Skeletal muscle satellite cell (primary cell): ENCODE results near the gene ZSCAN16. TPM values are rescaled to one million over a fixed set of nuclear protein-coding genes. Genes with fewer than 3 reads are reported as not detected.
"Not testable (repeated sequence)": the region's sequence is repeated elsewhere in the genome, so short reads cannot be mapped to it uniquely, and the experiment has no call there.

Source experiments
- H3K27me3 ChIP-seq: 2 replicates; pipeline ENCODE4 v1.7.0; 2013; ENCODE audit warnings: low read length; ENCODE audit not compliant: control insufficient read depth, insufficient read depth
- H3K36me3 ChIP-seq: 2 replicates; pipeline ENCODE4 v1.7.0; 2013; ENCODE audit warnings: mild to moderate bottlenecking, control low read depth, low read length; ENCODE audit not compliant: insufficient read depth
- H3K4me1 ChIP-seq: 2 replicates; pipeline ENCODE4 v1.7.0; 2013; ENCODE audit warnings: low read length; ENCODE audit not compliant: control insufficient read depth, insufficient read depth
- H3K4me2 ChIP-seq: 2 replicates; pipeline ENCODE4 v1.7.0; 2013; ENCODE audit warnings: mild to moderate bottlenecking, low read length
- H3K4me3 ChIP-seq: 2 replicates; pipeline ENCODE4 v1.7.0; 2013; ENCODE audit warnings: low read length
- H3K9ac ChIP-seq: 2 replicates; pipeline ENCODE4 v1.7.0; 2013; ENCODE audit warnings: mild to moderate bottlenecking, low read depth, low read length, moderate library complexity
- H3K9me3 ChIP-seq: replicated peaks from 2 replicates; pipeline ENCODE4 v1.7.0; 2013; ENCODE audit warnings: mild to moderate bottlenecking, control low read depth, low read length
- total RNA-seq: library from RNA; depleted of rRNA; stranded (reverse); fragments of >200 nt; gene quantifications from 2 replicates; pipeline ENCODE4 v1.2.3, GENCODE V29; 2012; rRNA removed

The ZSCAN16 gene
- total RNA-seq, result 2.0 and 2.3 TPM in 2 replicates

GRCh38 chr6:28124350-28124970 lies at the start of gene ZSCAN16:
TSS of gene ZSCAN16 (plus strand) at chr6:28124609. CDS start at chr6:28125444, 835 bp downstream.
- Histone ChIP-seq H3K36me3 (peaks cover 23% of the 10 kb centered on the region), H3K9ac (peak within 1 kb of the TSS; percentile 80)

GRCh38 chr6:28078050-28078449 lies 46.4 kb upstream of the ZSCAN16 start:
- Histone ChIP-seq H3K36me3 (no peaks in the 10 kb centered on the region), H3K4me1 (peaks cover 9% of the 10 kb centered on the region), H3K9ac (no peak overlapping the region), H3K9me3 (no peaks in the 10 kb centered on the region), H3K4me3 (no peak overlapping the region), H3K27me3 (peaks cover 3% of the 10 kb centered on the region), H3K4me2 (no peak overlapping the region)

More at GRCh38 chr6:28124350-28124970, at the start of gene ZSCAN16:
- H3K4me2 ChIP-seq, result peak within 1 kb of the TSS; percentile 80
- H3K9me3 ChIP-seq, result no peaks in the 10 kb centered on the region
- H3K27me3 ChIP-seq, result no peaks in the 10 kb centered on the region
- peak within 1 kb of the TSS; percentile 73 for H3K4me3 ChIP-seq
- peaks cover 5% of the 10 kb centered on the region for H3K4me1 ChIP-seq

GRCh38 chr6:28078836-28079235 lies 45.6 kb upstream of the ZSCAN16 start:
- no peaks in the 10 kb centered on the region for H3K9me3 ChIP-seq
- H3K4me1 ChIP-seq, result peaks cover 9% of the 10 kb centered on the region
- peaks cover under 1% of the 10 kb centered on the region for H3K27me3 ChIP-seq
- H3K4me3 ChIP-seq, result no peak overlapping the region
- no peak overlapping the region for H3K4me2 ChIP-seq
- no peak overlapping the region for H3K9ac ChIP-seq
- no peaks in the 10 kb centered on the region for H3K36me3 ChIP-seq

GRCh38 chr6:28080381-28080630 lies 44.1 kb upstream of the ZSCAN16 start, which contains the start of gene ZNF165:
TSS of gene ZNF165 (plus strand) at chr6:28080568. CDS start at chr6:28085481, 4,913 bp downstream.
- Histone ChIP-seq H3K4me2 (peak within 1 kb of the TSS; percentile 93), H3K4me3 (peak within 1 kb of the TSS; percentile 82), H3K9ac (peak within 1 kb of the TSS; percentile 86)
- not testable (repeated sequence) for H3K9me3 ChIP-seq, H3K4me1 ChIP-seq, H3K27me3 ChIP-seq, H3K36me3 ChIP-seq

GRCh38 chr6:28080631-28081485 lies 43.6 kb upstream of the ZSCAN16 start:
- H3K27me3 ChIP-seq, result no peaks in the 10 kb centered on the region
- H3K4me3 ChIP-seq, result peak overlapping the region; percentile 82
- H3K9me3 ChIP-seq, result no peaks in the 10 kb centered on the region
- peak overlapping the region; percentile 86 for H3K9ac ChIP-seq
- H3K4me1 ChIP-seq, result peaks cover 9% of the 10 kb centered on the region
- no peaks in the 10 kb centered on the region for H3K36me3 ChIP-seq
- H3K4me2 ChIP-seq, result peak overlapping the region; percentile 93

- peak overlapping the region; percentile 82 for H3K4me3 ChIP-seq
- H3K36me3 ChIP-seq, result no peaks in the 10 kb centered on the region
- peaks cover 9% of the 10 kb centered on the region for H3K4me1 ChIP-seq
- no peaks in the 10 kb centered on the region for H3K27me3 ChIP-seq
- H3K4me2 ChIP-seq, result peak overlapping the region; percentile 93
- H3K9me3 ChIP-seq, result no peaks in the 10 kb centered on the region
- peak overlapping the region; percentile 86 for H3K9ac ChIP-seq
These were observed 43.0 kb upstream of the ZSCAN16 start for GRCh38 chr6:28081486-28081751.

GRCh38 chr6:28082939-28083338 lies 41.5 kb upstream of the ZSCAN16 start:
- no peaks in the 10 kb centered on the region for H3K27me3 ChIP-seq
- no peak overlapping the region for H3K4me3 ChIP-seq
- no peak overlapping the region for H3K9ac ChIP-seq
- H3K9me3 ChIP-seq, result no peaks in the 10 kb centered on the region
- peaks cover 9% of the 10 kb centered on the region for H3K4me1 ChIP-seq
- H3K4me2 ChIP-seq, result no peak overlapping the region
- no peaks in the 10 kb centered on the region for H3K36me3 ChIP-seq

GRCh38 chr6:28089054-28089453 lies 35.4 kb upstream of the ZSCAN16 start:
- Histone ChIP-seq H3K4me1 (no peaks in the 10 kb centered on the region), H3K9me3 (peaks cover 17% of the 10 kb centered on the region), H3K36me3 (no peaks in the 10 kb centered on the region)

GRCh38 chr6:28090917-28091586 lies 33.4 kb upstream of the ZSCAN16 start:
- Histone ChIP-seq H3K4me1 (no peaks in the 10 kb centered on the region), H3K9me3 (peaks cover 17% of the 10 kb centered on the region), H3K4me3 (peak overlapping the region; percentile 60), H3K9ac (no peak overlapping the region), H3K4me2 (peak overlapping the region; percentile 82), H3K36me3 (no peaks in the 10 kb centered on the region), H3K27me3 (no peaks in the 10 kb centered on the region)

More at GRCh38 chr6:28089054-28089453, 35.4 kb upstream of the ZSCAN16 start:
- H3K9ac ChIP-seq, result no peak overlapping the region
- H3K27me3 ChIP-seq, result no peaks in the 10 kb centered on the region
- H3K4me3 ChIP-seq, result no peak overlapping the region
- H3K4me2 ChIP-seq, result no peak overlapping the region

- H3K9ac ChIP-seq, H3K36me3 ChIP-seq, H3K4me3 ChIP-seq, H3K9me3 ChIP-seq, H3K4me2 ChIP-seq, H3K27me3 ChIP-seq: not testable (repeated sequence)
- peaks cover 10% of the 10 kb centered on the region for H3K4me1 ChIP-seq
These were observed 22.2 kb upstream of the ZSCAN16 start for GRCh38 chr6:28102222-28102621.

- H3K9ac ChIP-seq, H3K4me3 ChIP-seq, H3K36me3 ChIP-seq, H3K4me2 ChIP-seq, H3K9me3 ChIP-seq, H3K27me3 ChIP-seq: not testable (repeated sequence)
- H3K4me1 ChIP-seq, result peaks cover 10% of the 10 kb centered on the region
These were observed 21.7 kb upstream of the ZSCAN16 start for GRCh38 chr6:28102699-28103098.
